Keratinocyte (primary cell): Measurements from ENCODE around the gene PRPF40B.

ENCODE experiments used
- EZH2 ChIP-seq: IDR thresholded peaks from one replicate; pipeline ENCODE4 v1.6.1; 2012; ENCODE audit warnings: inconsistent platforms, mild to moderate bottlenecking, low read length, moderate library complexity
- TF ChIP-seq, protein P1 (sequence below), 3 experiments: IDR thresholded peaks in 1 of 3; conservative IDR thresholded peaks in 1 of 3; optimal IDR thresholded peaks in 1 of 3; 2 replicates in 2 of 3; 3 replicates in 1 of 3; pipeline versions ENCODE3 to v1.5.1; 2011; ENCODE audit warnings: low read length in 3 of 3, mild to moderate bottlenecking in 3 of 3, moderate library complexity in 2 of 3, control low read depth in 1 of 3, inconsistent platforms in 1 of 3; ENCODE audit not compliant: insufficient read depth in 2 of 3; ENCODE audit errors: extremely low read depth in 1 of 3

DNA sequence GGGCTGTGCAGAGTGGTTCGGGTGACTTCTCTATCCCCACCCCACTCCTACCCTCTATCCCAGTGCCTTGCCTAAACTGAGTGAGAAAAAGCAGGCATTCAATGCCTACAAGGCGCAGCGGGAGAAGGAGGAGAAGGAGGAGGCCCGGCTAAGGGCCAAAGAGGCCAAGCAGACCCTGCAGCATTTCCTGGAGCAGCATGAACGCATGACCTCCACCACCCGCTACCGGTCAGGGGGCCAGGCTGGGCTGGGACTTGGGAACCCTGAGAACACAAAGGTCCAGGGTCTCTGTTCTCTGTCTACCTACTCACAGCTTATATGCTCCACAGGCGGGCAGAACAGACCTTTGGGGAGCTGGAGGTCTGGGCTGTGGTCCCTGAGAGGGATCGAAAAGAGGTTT lies 11.7 kb downstream of the PRPF40B start:
- TF ChIP-seq, protein P1, sequence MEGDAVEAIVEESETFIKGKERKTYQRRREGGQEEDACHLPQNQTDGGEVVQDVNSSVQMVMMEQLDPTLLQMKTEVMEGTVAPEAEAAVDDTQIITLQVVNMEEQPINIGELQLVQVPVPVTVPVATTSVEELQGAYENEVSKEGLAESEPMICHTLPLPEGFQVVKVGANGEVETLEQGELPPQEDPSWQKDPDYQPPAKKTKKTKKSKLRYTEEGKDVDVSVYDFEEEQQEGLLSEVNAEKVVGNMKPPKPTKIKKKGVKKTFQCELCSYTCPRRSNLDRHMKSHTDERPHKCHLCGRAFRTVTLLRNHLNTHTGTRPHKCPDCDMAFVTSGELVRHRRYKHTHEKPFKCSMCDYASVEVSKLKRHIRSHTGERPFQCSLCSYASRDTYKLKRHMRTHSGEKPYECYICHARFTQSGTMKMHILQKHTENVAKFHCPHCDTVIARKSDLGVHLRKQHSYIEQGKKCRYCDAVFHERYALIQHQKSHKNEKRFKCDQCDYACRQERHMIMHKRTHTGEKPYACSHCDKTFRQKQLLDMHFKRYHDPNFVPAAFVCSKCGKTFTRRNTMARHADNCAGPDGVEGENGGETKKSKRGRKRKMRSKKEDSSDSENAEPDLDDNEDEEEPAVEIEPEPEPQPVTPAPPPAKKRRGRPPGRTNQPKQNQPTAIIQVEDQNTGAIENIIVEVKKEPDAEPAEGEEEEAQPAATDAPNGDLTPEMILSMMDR (optimal IDR thresholded peaks at IDR 0.05 in 1 of 3, IDR thresholded peaks at IDR 0.05 in 1 of 3, conservative IDR thresholded peaks at IDR 0.05 in 1 of 3; ENCODE audit: extremely low read depth in 1 of 3, insufficient read depth in 2 of 3, low read length in 3 of 3) = no peak
- no peak for TF ChIP-seq EZH2
